GM12878 (cell line): ENCODE data around the gene PRPSAP1. TPM values are rescaled to one million over a fixed set of nuclear protein-coding genes. Genes with fewer than 3 reads are reported as not detected.

Experiments
- ATAC-seq: fragments of 200-7000 bp; cut with Tn5 transposase; 3 replicates; pipeline ENCODE4 v1.9.1; 2020; ENCODE audit warnings: mild to moderate bottlenecking, moderate library complexity
- BruUV-seq: library from RNA; stranded (reverse); fragments of 400-500 nt; replicated peaks from 2 replicates; lab custom pipeline; 2021; lab: Mats Ljungman, UMichigan
- CTCF ChIA-PET: fragments of 300-600 bp; sonication (Branson Sonifier 250); formaldehyde crosslinking; extraction: SDS; loops from one replicate; lab custom pipeline; 2021; ENCODE audit warnings: inconsistent platforms; lab: Yijun Ruan, JAX
- POLR2A ChIA-PET: fragments of 350-600 bp; formaldehyde crosslinking; extraction: SDS; loops from one replicate; lab custom pipeline; 2021; ENCODE audit warnings: inconsistent platforms; lab: Charles Lee
- RAD21 ChIA-PET: fragments of 300-600 bp; sonication (Branson Sonifier 250); formaldehyde crosslinking; loops from one replicate; lab custom pipeline; 2023; ENCODE audit warnings: antibody characterized with exemption; ENCODE audit not compliant: unreplicated experiment; lab: Charles Lee
- SMC1A ChIA-PET: fragments of 300-600 bp; sonication (Branson Sonifier 250); formaldehyde crosslinking; loops from one replicate; lab custom pipeline; 2023; ENCODE audit not compliant: unreplicated experiment, uncharacterized antibody; lab: Charles Lee
- DNase-seq: peaks from one replicate; pipeline ENCODE4 v3.0.0-alpha.2; 2011; ENCODE audit warnings: low read depth, low spot score
- FAIRE-seq: peaks from 3 replicates; lab custom pipeline; 2011; peaks lifted over from hg19 to GRCh38; lab: Jason Lieb, UNC
- H2AFZ ChIP-seq: 2 replicates; pipeline ENCODE4 v1.6.0; 2011; ENCODE audit warnings: low read depth, low read length, control low read depth; ENCODE audit not compliant: control insufficient read depth
- H3K27ac ChIP-seq: 2 replicates; pipeline ENCODE4 v1.5.1; 2011; ENCODE audit warnings: control low read depth; ENCODE audit not compliant: control insufficient read depth, insufficient read depth
- H3K27me3 ChIP-seq, 2 experiments: replicated peaks in 1 of 2; 2 replicates each; pipeline versions ENCODE4 v1.6.0 to v1.6.1; 2011; ENCODE audit warnings: low read length in 1 of 2; ENCODE audit not compliant: control insufficient read depth in 2 of 2, insufficient read depth in 2 of 2
- H3K36me3 ChIP-seq, 2 experiments: 2 replicates each; pipeline ENCODE4 v1.5.1; 2011; ENCODE audit warnings: low read length in 1 of 2; ENCODE audit not compliant: control insufficient read depth in 2 of 2, insufficient read depth in 2 of 2
- H3K4me1 ChIP-seq: 2 replicates; pipeline ENCODE4 v1.6.1; 2011; ENCODE audit warnings: mild to moderate bottlenecking, low read length, moderate library complexity, mixed read lengths; ENCODE audit not compliant: control insufficient read depth, insufficient read depth
- H3K4me2 ChIP-seq: 2 replicates; pipeline ENCODE4 v1.6.0; 2011; ENCODE audit warnings: control low read depth; ENCODE audit not compliant: control insufficient read depth, insufficient read depth
- H3K4me3 ChIP-seq: fragments of 200-600 bp; sonication (generic); 2 replicates; pipeline ENCODE4 v1.5.1; 2016
- H3K79me2 ChIP-seq: 2 replicates; pipeline ENCODE4 v1.6.0; 2011; ENCODE audit warnings: low read length; ENCODE audit not compliant: control insufficient read depth, insufficient read depth
- H3K9ac ChIP-seq: 2 replicates; pipeline ENCODE4 v1.8.0; 2011; ENCODE audit warnings: low read length, control low read depth, mixed read lengths; ENCODE audit not compliant: control insufficient read depth, insufficient read depth
- H3K9me3 ChIP-seq: replicated peaks from 3 replicates; pipeline ENCODE4 v1.5.1; 2011; ENCODE audit warnings: mild to moderate bottlenecking, low read length; ENCODE audit not compliant: control insufficient read depth, insufficient read depth
- H4K20me1 ChIP-seq: 2 replicates; pipeline ENCODE4 v1.6.0; 2011; ENCODE audit not compliant: control insufficient read depth, insufficient read depth
- BRCA1 ChIP-seq: IDR thresholded peaks from 2 replicates; pipeline ENCODE4 v1.6.1; 2011; ENCODE audit warnings: low read depth, low read length, improper control_type of control experiment
- JUNB ChIP-seq: IDR thresholded peaks from 2 replicates; pipeline ENCODE4 v1.6.1; 2016; ENCODE audit warnings: antibody characterized with exemption, mild to moderate bottlenecking
- KAT2A ChIP-seq: conservative IDR thresholded peaks from 2 replicates; pipeline ENCODE4 v1.6.1; 2011; ENCODE audit warnings: low read depth, low read length; ENCODE audit not compliant: control insufficient read depth
- NBN ChIP-seq: fragments of 450-650 bp; IDR thresholded peaks from 2 replicates; pipeline ENCODE4 v1.6.1; 2016
- NFYA ChIP-seq: IDR thresholded peaks from 2 replicates; pipeline ENCODE4 v1.6.1; 2011; ENCODE audit warnings: low read depth, mild to moderate bottlenecking, low read length, improper control_type of control experiment, borderline replicate concordance
- ZNF207 ChIP-seq: fragments of 450-650 bp; IDR thresholded peaks from 2 replicates; pipeline ENCODE4 v1.6.1; 2014; ENCODE audit warnings: antibody characterized with exemption, mild to moderate bottlenecking, borderline replicate concordance
- WGBS: methylation state at CpG from one replicate; pipeline ENCODE4 v1.1.6; 2016; ENCODE audit warnings: low lambda C conversion rate; ENCODE audit not compliant: insufficient replicate concordance, insufficient coverage; ENCODE audit errors: missing lambda C conversion rate; 5-methylcytosine and 5-hydroxymethylcytosine counted together
- in situ Hi-C: fragments of 300-500 bp; cut with MboI; formaldehyde crosslinking; loops from 9 replicates; pipeline ENCODE4 v1.14.3; 2018; ENCODE audit warnings: mixed read lengths
- intact Hi-C: fragments of 100-400 bp; cut with micrococcal nuclease; formaldehyde crosslinking; loops from one replicate; pipeline ENCODE4 v1.14.2; 2022; ENCODE audit not compliant: unreplicated experiment
- polyA plus RNA-seq, 11 experiments: library from polyadenylated mRNA; depleted of rRNA in 4 of 11; unstranded in 6 of 11; stranded (reverse) in 5 of 11; fragments of >200 nt; fragmentation: Nextera tagmentation in 4 of 11; fragmentation: Illumina TruSeq in 1 of 11; extraction: Ambion mirVana in 4 of 11; extraction: Trizol in 1 of 11; gene quantifications; 1 replicate in 1 of 11; 2 replicates in 10 of 11; pipeline versions ENCODE4 v1.2.1 to v1.2.3, GENCODE V29; 2011 to 2016; ENCODE audit warnings: inconsistent platforms in 2 of 11, missing spikeins in 2 of 11, low read depth in 1 of 11
- total RNA-seq, 4 experiments: library from RNA; depleted of rRNA in 3 of 4; stranded (reverse); fragments of >200 nt in 3 of 4; fragmentation: Illumina TruSeq in 1 of 4; extraction: Trizol in 1 of 4; gene quantifications; 2 replicates each; pipeline versions ENCODE4 v1.2.1 to v1.2.3, GENCODE V29; 2013 to 2021
- TF ChIP-seq, protein P1 (sequence below): IDR thresholded peaks from 2 replicates; pipeline ENCODE4 v1.6.1; 2012; ENCODE audit warnings: mild to moderate bottlenecking, low read depth, low read length
- TF ChIP-seq, protein P2 (sequence below): IDR thresholded peaks from 2 replicates; pipeline ENCODE4 v1.6.1; 2012; ENCODE audit warnings: low read depth, low read length, improper control_type of control experiment
- TF ChIP-seq, protein P3 (sequence below): IDR thresholded peaks from 2 replicates; pipeline ENCODE4 v1.6.1; 2012; ENCODE audit warnings: improper control_type of control experiment, low read depth, low read length; ENCODE audit not compliant: insufficient replicate concordance

Gene PRPSAP1
- total and polyA plus RNA-seq, 10 of the 15 experiments (the other 5 are each of a cell fraction or from before 2014, with no cell fraction given) = 15.8 to 84.2 (median 44.2) TPM

DNA sequence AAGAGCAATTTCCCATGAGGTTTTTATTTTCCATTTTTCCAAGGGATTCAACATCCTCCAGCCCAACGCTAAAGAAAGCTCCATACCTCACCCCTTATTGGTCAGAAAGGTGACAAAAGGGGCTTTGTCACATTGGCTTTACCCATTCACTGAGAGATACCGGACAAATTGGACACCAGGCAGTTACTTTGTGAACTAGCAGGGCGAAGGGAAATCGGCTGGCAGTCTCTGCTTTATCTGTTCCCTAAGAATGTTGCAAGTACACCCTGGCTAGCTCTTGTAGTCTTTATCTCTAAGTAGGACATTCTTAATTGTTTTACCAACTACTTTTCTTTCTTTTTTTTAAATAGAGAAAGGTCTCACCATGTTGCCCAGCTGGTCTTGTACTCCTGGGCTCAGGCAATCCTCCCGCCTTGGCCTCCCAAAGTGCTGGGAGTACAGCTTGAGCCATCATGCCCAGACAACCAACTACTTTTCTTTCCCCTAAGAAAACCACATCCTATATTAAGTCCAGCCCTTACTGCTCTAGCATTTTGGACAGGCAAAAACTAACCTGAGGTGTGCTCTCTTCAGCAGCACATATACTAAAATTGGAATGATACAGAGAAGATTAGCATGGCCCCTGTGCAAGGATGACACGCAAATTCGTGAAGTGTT, 16.8 kb downstream of the PRPSAP1 start (continued):
- TF ChIP-seq, protein P1, sequence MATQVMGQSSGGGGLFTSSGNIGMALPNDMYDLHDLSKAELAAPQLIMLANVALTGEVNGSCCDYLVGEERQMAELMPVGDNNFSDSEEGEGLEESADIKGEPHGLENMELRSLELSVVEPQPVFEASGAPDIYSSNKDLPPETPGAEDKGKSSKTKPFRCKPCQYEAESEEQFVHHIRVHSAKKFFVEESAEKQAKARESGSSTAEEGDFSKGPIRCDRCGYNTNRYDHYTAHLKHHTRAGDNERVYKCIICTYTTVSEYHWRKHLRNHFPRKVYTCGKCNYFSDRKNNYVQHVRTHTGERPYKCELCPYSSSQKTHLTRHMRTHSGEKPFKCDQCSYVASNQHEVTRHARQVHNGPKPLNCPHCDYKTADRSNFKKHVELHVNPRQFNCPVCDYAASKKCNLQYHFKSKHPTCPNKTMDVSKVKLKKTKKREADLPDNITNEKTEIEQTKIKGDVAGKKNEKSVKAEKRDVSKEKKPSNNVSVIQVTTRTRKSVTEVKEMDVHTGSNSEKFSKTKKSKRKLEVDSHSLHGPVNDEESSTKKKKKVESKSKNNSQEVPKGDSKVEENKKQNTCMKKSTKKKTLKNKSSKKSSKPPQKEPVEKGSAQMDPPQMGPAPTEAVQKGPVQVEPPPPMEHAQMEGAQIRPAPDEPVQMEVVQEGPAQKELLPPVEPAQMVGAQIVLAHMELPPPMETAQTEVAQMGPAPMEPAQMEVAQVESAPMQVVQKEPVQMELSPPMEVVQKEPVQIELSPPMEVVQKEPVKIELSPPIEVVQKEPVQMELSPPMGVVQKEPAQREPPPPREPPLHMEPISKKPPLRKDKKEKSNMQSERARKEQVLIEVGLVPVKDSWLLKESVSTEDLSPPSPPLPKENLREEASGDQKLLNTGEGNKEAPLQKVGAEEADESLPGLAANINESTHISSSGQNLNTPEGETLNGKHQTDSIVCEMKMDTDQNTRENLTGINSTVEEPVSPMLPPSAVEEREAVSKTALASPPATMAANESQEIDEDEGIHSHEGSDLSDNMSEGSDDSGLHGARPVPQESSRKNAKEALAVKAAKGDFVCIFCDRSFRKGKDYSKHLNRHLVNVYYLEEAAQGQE = no peak

DNA sequence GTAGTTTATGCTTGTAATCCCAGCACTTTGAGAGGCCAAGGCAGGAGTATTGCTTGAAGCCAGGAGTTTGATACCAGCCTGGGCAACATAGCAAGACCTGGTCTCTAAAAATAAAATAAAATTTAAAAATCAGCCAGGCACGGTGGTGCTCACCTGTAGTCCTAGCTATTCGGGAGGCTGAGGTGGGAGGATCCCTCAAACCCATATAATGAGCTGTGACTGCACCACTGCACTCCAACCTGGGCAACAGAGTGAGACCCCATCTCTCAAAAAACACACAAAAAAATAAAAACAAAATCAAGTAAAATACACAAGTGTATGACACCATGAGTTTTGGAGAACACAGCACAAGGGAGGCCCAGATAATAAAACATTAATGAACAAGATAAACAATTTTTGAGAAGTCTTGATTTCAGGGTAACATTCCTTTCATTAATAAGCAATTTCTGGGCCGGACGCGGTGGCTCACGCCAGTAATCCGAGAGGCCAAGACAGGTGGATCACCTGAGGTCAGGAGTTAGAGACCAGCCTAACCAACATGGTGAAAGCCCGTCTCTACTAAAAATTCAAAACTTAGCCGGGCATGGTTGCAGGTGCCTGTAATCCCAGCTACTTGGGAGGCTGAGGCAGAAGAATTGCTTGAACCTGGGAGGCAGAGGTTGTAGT, 17.9 kb downstream of the PRPSAP1 start:
- 97% methylated on average over 9 of the region's 9 CpGs for WGBS
- in situ Hi-C loops = no loop called here
- RAD21 ChIA-PET = no interaction called here
- H3K4me2 ChIP-seq = no peak overlapping the region
- POLR2A ChIA-PET = interaction anchor here (0.8 kb wide), 1 partner anchor 18 kb away, joined by 3 read pairs; the partner anchor contains the start of gene PRPSAP1
- FAIRE-seq (no peak), DNase-seq (no peak), ATAC-seq (no peak)
- no peak overlapping the region for H3K27ac ChIP-seq
- H3K9me3 ChIP-seq = no peaks in the 10 kb centered on the region
- no peak overlapping the region for H3K9ac ChIP-seq
- H3K4me1 ChIP-seq = no peaks in the 10 kb centered on the region
- H3K79me2 ChIP-seq = no peaks in the 10 kb centered on the region
- no TSS peak for BruUV-seq
- H3K27me3 ChIP-seq = no peaks in the 10 kb centered on the region
- no peak overlapping the region for H3K4me3 ChIP-seq
- H4K20me1 ChIP-seq = no peaks in the 10 kb centered on the region
- no peaks in the 10 kb centered on the region; a peak in 1 of 4 replicates for H3K36me3 ChIP-seq
- SMC1A ChIA-PET = no interaction called here
- H2AFZ ChIP-seq = no peak overlapping the region
- CTCF ChIA-PET = interaction anchor here (0.6 kb wide), 1 partner anchor 227 kb away, joined by 3 read pairs; no protein-coding TSS in a partner anchor
- intact Hi-C loops = no loop called here
- no peak for TF ChIP-seq KAT2A
- no peak for TF ChIP-seq NBN
- TF ChIP-seq ZNF207 = no peak
- TF ChIP-seq, protein P2, sequence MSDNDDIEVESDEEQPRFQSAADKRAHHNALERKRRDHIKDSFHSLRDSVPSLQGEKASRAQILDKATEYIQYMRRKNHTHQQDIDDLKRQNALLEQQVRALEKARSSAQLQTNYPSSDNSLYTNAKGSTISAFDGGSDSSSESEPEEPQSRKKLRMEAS = no peak
- no peak for TF ChIP-seq NFYA
- TF ChIP-seq, protein P3, sequence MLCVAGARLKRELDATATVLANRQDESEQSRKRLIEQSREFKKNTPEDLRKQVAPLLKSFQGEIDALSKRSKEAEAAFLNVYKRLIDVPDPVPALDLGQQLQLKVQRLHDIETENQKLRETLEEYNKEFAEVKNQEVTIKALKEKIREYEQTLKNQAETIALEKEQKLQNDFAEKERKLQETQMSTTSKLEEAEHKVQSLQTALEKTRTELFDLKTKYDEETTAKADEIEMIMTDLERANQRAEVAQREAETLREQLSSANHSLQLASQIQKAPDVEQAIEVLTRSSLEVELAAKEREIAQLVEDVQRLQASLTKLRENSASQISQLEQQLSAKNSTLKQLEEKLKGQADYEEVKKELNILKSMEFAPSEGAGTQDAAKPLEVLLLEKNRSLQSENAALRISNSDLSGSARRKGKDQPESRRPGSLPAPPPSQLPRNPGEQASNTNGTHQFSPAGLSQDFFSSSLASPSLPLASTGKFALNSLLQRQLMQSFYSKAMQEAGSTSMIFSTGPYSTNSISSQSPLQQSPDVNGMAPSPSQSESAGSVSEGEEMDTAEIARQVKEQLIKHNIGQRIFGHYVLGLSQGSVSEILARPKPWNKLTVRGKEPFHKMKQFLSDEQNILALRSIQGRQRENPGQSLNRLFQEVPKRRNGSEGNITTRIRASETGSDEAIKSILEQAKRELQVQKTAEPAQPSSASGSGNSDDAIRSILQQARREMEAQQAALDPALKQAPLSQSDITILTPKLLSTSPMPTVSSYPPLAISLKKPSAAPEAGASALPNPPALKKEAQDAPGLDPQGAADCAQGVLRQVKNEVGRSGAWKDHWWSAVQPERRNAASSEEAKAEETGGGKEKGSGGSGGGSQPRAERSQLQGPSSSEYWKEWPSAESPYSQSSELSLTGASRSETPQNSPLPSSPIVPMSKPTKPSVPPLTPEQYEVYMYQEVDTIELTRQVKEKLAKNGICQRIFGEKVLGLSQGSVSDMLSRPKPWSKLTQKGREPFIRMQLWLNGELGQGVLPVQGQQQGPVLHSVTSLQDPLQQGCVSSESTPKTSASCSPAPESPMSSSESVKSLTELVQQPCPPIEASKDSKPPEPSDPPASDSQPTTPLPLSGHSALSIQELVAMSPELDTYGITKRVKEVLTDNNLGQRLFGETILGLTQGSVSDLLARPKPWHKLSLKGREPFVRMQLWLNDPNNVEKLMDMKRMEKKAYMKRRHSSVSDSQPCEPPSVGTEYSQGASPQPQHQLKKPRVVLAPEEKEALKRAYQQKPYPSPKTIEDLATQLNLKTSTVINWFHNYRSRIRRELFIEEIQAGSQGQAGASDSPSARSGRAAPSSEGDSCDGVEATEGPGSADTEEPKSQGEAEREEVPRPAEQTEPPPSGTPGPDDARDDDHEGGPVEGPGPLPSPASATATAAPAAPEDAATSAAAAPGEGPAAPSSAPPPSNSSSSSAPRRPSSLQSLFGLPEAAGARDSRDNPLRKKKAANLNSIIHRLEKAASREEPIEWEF = no peak
- TF ChIP-seq BRCA1 = no peak
- TF ChIP-seq JUNB = no peak
